ENCODE results near the gene SCO1. TPM values are rescaled to one million over a fixed set of nuclear protein-coding genes. Genes with fewer than 3 reads are reported as not detected.
"Not testable (repeated sequence)": the region's sequence is repeated elsewhere in the genome, so short reads cannot be mapped to it uniquely, and the experiment has no call there.

SCO1 gene
- total RNA-seq, 2 donors from 2014 or later = 43.3 to 43.9 TPM

DNA sequence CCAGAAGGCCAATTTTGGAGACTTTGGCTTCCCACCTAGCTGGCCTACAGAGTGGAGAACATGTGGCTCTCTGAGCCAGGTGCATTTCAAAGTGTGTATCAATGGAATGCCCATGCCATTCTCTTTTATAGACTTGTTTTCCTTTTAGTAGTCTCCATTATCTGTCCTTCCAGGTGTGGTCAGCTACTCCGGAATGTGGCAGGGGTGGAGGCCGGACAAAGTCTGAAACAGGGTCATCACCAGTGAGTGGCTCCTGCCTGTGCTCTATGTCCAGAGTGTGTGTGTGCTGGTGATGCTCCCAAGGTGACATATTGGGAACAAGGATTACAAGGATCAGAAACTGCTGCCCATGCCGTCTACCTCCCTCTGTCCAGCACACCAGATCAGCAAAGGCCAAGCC, 36.3 kb upstream of the SCO1 start:
- Mint-ChIP-seq H3K9me3 (no peaks in the 10 kb centered on the region), H3K27me3 (ENCODE audit: insufficient read depth) (peaks cover 3% of the 10 kb centered on the region), H3K4me3 (no peak overlapping the region), H3K4me1 (peaks cover 6% of the 10 kb centered on the region), H3K36me3 (ENCODE audit: low read depth) (no peaks in the 10 kb centered on the region), H3K27ac (no peak overlapping the region)
- Histone ChIP-seq H3K9ac (ENCODE audit: extremely low read depth, low read length, poor library complexity, severe bottlenecking) (no peak overlapping the region), H3K27me3 (ENCODE audit: control insufficient read depth, insufficient read depth, low read length, poor library complexity, severe bottlenecking) (no peaks in the 10 kb centered on the region), H3K4me1 (ENCODE audit: control insufficient read depth, insufficient read depth, low read length) (no peaks in the 10 kb centered on the region), H3K36me3 (ENCODE audit: control insufficient read depth, insufficient read depth, low read length) (no peaks in the 10 kb centered on the region), H3K9me3 (ENCODE audit: control insufficient read depth, low read length) (no peaks in the 10 kb centered on the region), H3K27ac (ENCODE audit: low read depth, low read length) (no peak overlapping the region), H3K4me3 (ENCODE audit: low read length) (no peak overlapping the region)
- WGBS, 2 experiments (ENCODE audit: insufficient coverage in 1 of 2, insufficient read length in 1 of 2) = 95 to 100% methylated on average over 2 to 3 of the region's 3 CpGs
- TF ChIP-seq, protein P1, sequence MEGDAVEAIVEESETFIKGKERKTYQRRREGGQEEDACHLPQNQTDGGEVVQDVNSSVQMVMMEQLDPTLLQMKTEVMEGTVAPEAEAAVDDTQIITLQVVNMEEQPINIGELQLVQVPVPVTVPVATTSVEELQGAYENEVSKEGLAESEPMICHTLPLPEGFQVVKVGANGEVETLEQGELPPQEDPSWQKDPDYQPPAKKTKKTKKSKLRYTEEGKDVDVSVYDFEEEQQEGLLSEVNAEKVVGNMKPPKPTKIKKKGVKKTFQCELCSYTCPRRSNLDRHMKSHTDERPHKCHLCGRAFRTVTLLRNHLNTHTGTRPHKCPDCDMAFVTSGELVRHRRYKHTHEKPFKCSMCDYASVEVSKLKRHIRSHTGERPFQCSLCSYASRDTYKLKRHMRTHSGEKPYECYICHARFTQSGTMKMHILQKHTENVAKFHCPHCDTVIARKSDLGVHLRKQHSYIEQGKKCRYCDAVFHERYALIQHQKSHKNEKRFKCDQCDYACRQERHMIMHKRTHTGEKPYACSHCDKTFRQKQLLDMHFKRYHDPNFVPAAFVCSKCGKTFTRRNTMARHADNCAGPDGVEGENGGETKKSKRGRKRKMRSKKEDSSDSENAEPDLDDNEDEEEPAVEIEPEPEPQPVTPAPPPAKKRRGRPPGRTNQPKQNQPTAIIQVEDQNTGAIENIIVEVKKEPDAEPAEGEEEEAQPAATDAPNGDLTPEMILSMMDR (conservative IDR thresholded peaks at IDR 0.05) = no peak
- peak; percentile 41 for DNase-seq

DNA sequence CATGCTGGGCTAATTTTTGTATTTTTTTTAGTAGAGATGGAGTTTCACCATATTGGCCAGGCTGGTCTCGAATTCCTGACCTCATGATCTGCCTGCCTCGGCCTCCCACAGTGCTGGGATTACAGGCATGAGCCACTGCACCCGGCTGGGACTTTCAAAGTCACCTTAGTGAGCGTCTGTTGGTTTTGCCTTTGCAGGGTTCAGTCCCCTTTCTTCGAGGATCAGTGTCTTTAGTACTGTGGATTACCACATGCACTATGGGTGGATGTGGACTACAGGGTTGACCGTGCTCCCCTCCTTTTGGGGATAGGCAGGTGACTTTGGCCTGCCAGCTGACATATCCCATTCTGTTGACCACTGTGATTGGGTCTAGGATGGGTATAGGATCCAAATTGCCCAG, 34.8 kb upstream of the SCO1 start:
- H3K4me3 ChIP-seq (ENCODE audit: low read length); H3K9ac ChIP-seq (ENCODE audit: extremely low read depth, low read length, poor library complexity, severe bottlenecking); H3K27ac Mint-ChIP-seq; H3K9me3 ChIP-seq (ENCODE audit: control insufficient read depth, low read length); H3K36me3 Mint-ChIP-seq (ENCODE audit: low read depth); H3K4me3 Mint-ChIP-seq; H3K9me3 Mint-ChIP-seq; H3K4me1 Mint-ChIP-seq; H3K36me3 ChIP-seq (ENCODE audit: control insufficient read depth, insufficient read depth, low read length); H3K4me1 ChIP-seq (ENCODE audit: control insufficient read depth, insufficient read depth, low read length); H3K27me3 ChIP-seq (ENCODE audit: control insufficient read depth, insufficient read depth, low read length, poor library complexity, severe bottlenecking); H3K27ac ChIP-seq (ENCODE audit: low read depth, low read length); H3K27me3 Mint-ChIP-seq (ENCODE audit: insufficient read depth): not testable (repeated sequence)
- WGBS, 2 experiments (ENCODE audit: insufficient coverage in 1 of 2, insufficient read length in 1 of 2) = 81 to 93% methylated on average over 3 to 6 of the region's 6 CpGs
- DNase-seq = peak; percentile 41

DNA sequence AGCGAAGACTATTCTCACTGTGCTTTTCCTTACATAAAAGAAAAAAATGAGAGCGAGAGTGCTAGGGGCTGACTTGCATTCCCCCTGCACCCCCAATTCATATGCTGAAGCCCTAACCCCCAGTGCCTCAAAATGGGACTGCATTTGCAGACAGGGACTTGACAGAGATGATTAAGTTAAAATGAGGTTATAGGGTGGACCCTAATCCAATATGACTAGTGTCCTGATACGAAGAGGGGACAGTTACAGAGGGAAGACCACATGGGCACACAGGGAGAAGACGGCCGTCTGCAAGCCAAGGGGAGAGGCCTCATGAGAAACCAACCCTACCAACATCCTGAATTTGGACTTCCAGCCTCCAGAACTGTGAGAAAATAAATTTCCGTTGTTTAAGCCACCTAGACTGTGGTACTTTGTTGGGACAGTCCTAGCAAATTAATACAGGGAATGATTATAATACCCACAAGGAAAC, 34.1 kb upstream of the SCO1 start:
- peak overlapping the region; percentile 77 for H3K4me3 Mint-ChIP-seq
- H3K27me3 Mint-ChIP-seq (ENCODE audit: insufficient read depth) = peaks cover 3% of the 10 kb centered on the region
- Histone ChIP-seq H3K9me3 (ENCODE audit: control insufficient read depth, low read length) (no peaks in the 10 kb centered on the region), H3K4me1 (ENCODE audit: control insufficient read depth, insufficient read depth, low read length) (no peaks in the 10 kb centered on the region), H3K36me3 (ENCODE audit: control insufficient read depth, insufficient read depth, low read length) (no peaks in the 10 kb centered on the region), H3K27me3 (ENCODE audit: control insufficient read depth, insufficient read depth, low read length, poor library complexity, severe bottlenecking) (no peaks in the 10 kb centered on the region), H3K27ac (ENCODE audit: low read depth, low read length) (no peak overlapping the region), H3K4me3 (ENCODE audit: low read length) (no peak overlapping the region), H3K9ac (ENCODE audit: extremely low read depth, low read length, poor library complexity, severe bottlenecking) (no peak overlapping the region)
- TF ChIP-seq, protein P1 (conservative IDR thresholded peaks at IDR 0.05) = no peak
- H3K36me3 Mint-ChIP-seq (ENCODE audit: low read depth) = no peaks in the 10 kb centered on the region
- H3K27ac Mint-ChIP-seq = no peak overlapping the region
- 87 to 100% methylated on average over 4 to 6 of the region's 6 CpGs for WGBS, 2 experiments (ENCODE audit: insufficient coverage in 1 of 2, insufficient read length in 1 of 2)
- H3K4me1 Mint-ChIP-seq = peaks cover 4% of the 10 kb centered on the region
- no peaks in the 10 kb centered on the region for H3K9me3 Mint-ChIP-seq
- no peak for DNase-seq

DNA sequence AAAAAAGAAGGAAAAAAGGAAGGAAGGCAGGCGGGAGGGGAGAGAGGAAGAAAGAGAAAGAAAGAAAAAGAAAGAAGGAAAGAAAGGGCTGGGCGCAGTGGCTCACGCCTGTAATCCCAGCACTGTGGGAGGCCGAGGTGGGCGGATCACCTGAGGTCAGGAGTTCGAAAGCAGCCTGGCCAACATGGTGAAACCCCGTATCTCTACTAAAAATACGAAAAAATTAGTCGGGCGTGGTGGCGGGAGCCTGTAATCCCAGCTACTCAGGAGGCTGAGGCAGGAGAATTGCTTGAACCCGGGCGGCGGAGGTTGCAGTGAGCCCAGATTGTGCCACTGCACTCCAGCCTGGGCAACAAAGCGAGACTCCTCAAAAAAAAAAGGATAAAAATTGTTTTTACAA, 32.9 kb upstream of the SCO1 start:
- not testable (repeated sequence) for H3K27me3 Mint-ChIP-seq (ENCODE audit: insufficient read depth); H3K27me3 ChIP-seq (ENCODE audit: control insufficient read depth, insufficient read depth, low read length, poor library complexity, severe bottlenecking); H3K4me1 ChIP-seq (ENCODE audit: control insufficient read depth, insufficient read depth, low read length); H3K27ac ChIP-seq (ENCODE audit: low read depth, low read length); H3K36me3 ChIP-seq (ENCODE audit: control insufficient read depth, insufficient read depth, low read length); H3K9me3 ChIP-seq (ENCODE audit: control insufficient read depth, low read length); H3K4me1 Mint-ChIP-seq; H3K36me3 Mint-ChIP-seq (ENCODE audit: low read depth); H3K9me3 Mint-ChIP-seq
- 21 to 24% methylated on average over 6 to 15 of the region's 15 CpGs for WGBS, 2 experiments (ENCODE audit: insufficient coverage in 1 of 2, insufficient read length in 1 of 2)
- H3K9ac ChIP-seq (ENCODE audit: extremely low read depth, low read length, poor library complexity, severe bottlenecking) = peak overlapping the region; percentile 53
- peak overlapping the region; percentile 77 for H3K4me3 Mint-ChIP-seq
- peak overlapping the region; percentile 95 for H3K27ac Mint-ChIP-seq
- H3K4me3 ChIP-seq (ENCODE audit: low read length) = peak overlapping the region; percentile 83
- DNase-seq = peak; percentile 46
